Measurements from ENCODE around the gene DSCAML1.

DNA sequence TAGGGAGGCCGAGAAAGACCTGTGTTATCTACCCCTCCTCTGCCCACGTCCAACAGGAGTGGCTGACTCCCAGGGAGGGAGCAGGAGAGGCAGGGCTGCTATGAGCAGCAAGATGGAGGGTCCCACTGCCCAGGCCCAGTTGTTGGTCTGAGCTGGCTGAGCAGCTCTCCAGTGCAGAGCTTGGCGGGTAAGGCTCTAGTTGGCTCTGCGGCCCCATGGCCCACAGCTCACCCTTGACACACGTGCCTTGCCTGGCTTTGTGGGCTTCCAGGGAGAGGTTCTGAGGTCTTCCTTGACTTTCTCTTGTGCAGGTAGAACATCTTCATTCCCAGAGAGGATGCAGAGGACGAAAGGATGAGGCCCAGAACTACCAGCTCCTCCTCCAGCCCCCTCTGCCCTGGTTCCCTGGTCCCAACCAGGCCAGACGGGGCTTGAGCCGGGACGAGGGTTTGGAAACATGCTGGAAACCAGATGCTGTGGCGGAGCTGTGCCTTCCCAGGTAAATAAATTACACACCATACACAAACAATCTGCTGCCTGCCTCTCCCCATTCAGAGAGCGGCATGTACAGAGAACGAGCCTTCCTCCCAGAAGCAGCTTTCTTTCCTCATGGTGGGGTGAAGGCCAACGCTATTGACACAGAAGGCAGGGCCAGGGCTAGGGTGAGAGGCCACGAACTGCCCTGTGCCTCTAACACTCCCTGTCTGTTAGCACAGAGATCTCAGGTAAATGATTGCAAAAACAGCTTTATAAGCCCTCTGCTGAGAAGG is 48.1 kb downstream of the DSCAML1 start:
- no peak for TF ChIP-seq SUZ12 (IDR thresholded peaks at IDR 0.05)
- no peak for TF ChIP-seq FOXM1 (IDR thresholded peaks at IDR 0.05; ENCODE audit: borderline replicate concordance)
- no peak for TF ChIP-seq CTBP1 (IDR thresholded peaks at IDR 0.05; ENCODE audit: borderline replicate concordance)
- no peak for TF ChIP-seq TARDBP (IDR thresholded peaks at IDR 0.05)
